ENCODE results near the gene EGFLAM. TPM values are rescaled to one million over a fixed set of nuclear protein-coding genes. Genes with fewer than 3 reads are reported as not detected.

EGFLAM gene
- total RNA-seq, 1 experiment from 2014 or later = 45.4 TPM

DNA sequence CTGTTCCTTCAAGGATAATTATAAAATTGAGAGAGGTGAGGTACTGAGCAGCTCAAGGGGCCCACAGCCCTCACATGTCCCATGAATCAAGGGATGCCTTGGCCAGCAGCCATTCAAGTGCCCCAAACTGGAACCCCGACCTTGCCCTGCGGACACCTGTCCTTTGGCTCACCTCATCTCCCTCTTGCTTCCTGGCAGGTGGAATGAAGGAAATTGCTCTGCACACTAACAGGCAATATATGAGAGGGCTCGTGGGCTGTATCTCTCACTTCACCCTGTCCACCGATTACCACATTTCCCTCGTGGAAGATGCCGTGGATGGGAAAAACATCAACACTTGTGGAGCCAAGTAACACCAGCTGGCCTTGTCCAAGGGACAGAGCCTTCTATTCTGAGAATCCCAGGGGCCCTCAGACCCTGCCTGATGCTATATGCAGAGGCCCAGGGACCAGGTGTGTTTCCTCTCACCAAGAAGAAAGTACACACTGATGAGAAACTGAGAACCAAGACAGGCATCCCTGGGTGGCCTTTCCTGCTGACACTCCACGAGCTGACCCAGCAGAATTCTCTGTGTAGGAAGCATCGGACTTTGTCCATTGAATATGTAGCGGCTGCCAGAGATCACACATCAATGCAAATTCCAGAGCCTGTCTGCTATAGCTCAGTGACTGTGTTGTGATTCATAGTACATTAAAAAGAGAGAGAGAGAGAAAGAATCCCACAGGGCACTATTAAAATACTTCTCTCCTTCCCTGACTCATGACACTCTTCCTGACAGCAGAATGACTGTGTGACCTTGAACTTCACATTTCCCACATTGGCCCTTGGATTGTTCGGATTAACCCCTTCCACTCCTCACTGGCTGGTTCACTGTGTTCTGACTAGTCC, 205.5 kb downstream of the EGFLAM start:
- intact Hi-C loops (cut with micrococcal nuclease; ENCODE audit: unreplicated experiment) = no loop called here
- ChIA-PET CTCF (interaction anchor here (1.1 kb wide), 1 partner anchor 22 kb away, joined by 6 read pairs; no protein-coding TSS in a partner anchor), POLR2A (ENCODE audit: low non-redundant PET) (no interaction called here)
- Histone ChIP-seq H3K27ac (ENCODE audit: low read depth, low read length, poor library complexity, severe bottlenecking) (no peak overlapping the region), H3K9me3 (ENCODE audit: low read depth, low read length, poor library complexity, severe bottlenecking) (no peaks in the 10 kb centered on the region), H3K4me1 (ENCODE audit: insufficient read depth, low read length, poor library complexity, severe bottlenecking) (no peaks in the 10 kb centered on the region), H3K36me3 (ENCODE audit: insufficient read depth, low read length, poor library complexity, severe bottlenecking) (peaks cover 31% of the 10 kb centered on the region), H3K27me3 (replicated peaks; ENCODE audit: insufficient read depth, low read depth, low read length, poor library complexity) (no peaks in the 10 kb centered on the region), H3K4me3 (ENCODE audit: low read depth, low read length, poor library complexity, severe bottlenecking) (no peak overlapping the region)
- TF ChIP-seq, protein P1, sequence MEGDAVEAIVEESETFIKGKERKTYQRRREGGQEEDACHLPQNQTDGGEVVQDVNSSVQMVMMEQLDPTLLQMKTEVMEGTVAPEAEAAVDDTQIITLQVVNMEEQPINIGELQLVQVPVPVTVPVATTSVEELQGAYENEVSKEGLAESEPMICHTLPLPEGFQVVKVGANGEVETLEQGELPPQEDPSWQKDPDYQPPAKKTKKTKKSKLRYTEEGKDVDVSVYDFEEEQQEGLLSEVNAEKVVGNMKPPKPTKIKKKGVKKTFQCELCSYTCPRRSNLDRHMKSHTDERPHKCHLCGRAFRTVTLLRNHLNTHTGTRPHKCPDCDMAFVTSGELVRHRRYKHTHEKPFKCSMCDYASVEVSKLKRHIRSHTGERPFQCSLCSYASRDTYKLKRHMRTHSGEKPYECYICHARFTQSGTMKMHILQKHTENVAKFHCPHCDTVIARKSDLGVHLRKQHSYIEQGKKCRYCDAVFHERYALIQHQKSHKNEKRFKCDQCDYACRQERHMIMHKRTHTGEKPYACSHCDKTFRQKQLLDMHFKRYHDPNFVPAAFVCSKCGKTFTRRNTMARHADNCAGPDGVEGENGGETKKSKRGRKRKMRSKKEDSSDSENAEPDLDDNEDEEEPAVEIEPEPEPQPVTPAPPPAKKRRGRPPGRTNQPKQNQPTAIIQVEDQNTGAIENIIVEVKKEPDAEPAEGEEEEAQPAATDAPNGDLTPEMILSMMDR (conservative IDR thresholded peaks at IDR 0.05; ENCODE audit: low read depth, low read length) = no peak
- TF ChIP-seq EZH2 (IDR thresholded peaks at IDR 0.05; ENCODE audit: borderline replicate concordance, low read depth, low read length, poor library complexity, severe bottlenecking) = no peak
- TSS peak; percentile 33 for BruUV-seq (replicated peaks)
- peak; percentile 57 for DNase-seq (ENCODE audit: low spot score)

DNA sequence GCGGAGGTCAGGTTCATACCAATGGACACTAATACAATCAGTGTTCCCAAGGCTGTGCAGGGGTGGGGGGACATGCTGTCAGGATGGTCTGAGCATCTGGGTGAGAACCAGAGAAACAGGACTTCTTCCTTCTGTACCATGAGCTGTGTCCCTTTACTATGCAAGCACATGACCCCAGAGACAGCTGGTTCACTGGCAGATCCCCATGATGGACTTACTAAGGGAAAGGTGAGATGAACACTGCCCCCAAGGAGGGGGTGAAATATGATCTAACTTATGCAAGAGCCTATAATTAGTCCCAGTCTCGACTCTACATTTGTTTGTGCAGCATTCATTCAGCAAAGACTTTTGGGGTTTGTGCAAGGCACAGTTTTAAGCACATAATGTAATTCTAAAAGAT, 206.7 kb downstream of the EGFLAM start:
- BruUV-seq (replicated peaks) = no TSS peak
- no peaks in the 10 kb centered on the region for H3K27me3 ChIP-seq (replicated peaks; ENCODE audit: insufficient read depth, low read depth, low read length, poor library complexity)
- intact Hi-C loops (cut with micrococcal nuclease; ENCODE audit: unreplicated experiment) = no loop called here
- peaks cover 22% of the 10 kb centered on the region for H3K36me3 ChIP-seq (ENCODE audit: insufficient read depth, low read length, poor library complexity, severe bottlenecking)
- no peak for DNase-seq (ENCODE audit: low spot score)
- POLR2A ChIA-PET (ENCODE audit: low non-redundant PET) = no interaction called here
- no peak overlapping the region for H3K27ac ChIP-seq (ENCODE audit: low read depth, low read length, poor library complexity, severe bottlenecking)
- no peak overlapping the region for H3K4me3 ChIP-seq (ENCODE audit: low read depth, low read length, poor library complexity, severe bottlenecking)
- CTCF ChIA-PET = interaction anchor here (1.1 kb wide), 1 partner anchor 23 kb away, joined by 6 read pairs; no protein-coding TSS in a partner anchor
- H3K9me3 ChIP-seq (ENCODE audit: low read depth, low read length, poor library complexity, severe bottlenecking) = no peaks in the 10 kb centered on the region
- H3K4me1 ChIP-seq (ENCODE audit: insufficient read depth, low read length, poor library complexity, severe bottlenecking) = no peaks in the 10 kb centered on the region
- TF ChIP-seq, protein P1 (conservative IDR thresholded peaks at IDR 0.05; ENCODE audit: low read depth, low read length) = no peak
- no peak for TF ChIP-seq EZH2 (IDR thresholded peaks at IDR 0.05; ENCODE audit: borderline replicate concordance, low read depth, low read length, poor library complexity, severe bottlenecking)

DNA sequence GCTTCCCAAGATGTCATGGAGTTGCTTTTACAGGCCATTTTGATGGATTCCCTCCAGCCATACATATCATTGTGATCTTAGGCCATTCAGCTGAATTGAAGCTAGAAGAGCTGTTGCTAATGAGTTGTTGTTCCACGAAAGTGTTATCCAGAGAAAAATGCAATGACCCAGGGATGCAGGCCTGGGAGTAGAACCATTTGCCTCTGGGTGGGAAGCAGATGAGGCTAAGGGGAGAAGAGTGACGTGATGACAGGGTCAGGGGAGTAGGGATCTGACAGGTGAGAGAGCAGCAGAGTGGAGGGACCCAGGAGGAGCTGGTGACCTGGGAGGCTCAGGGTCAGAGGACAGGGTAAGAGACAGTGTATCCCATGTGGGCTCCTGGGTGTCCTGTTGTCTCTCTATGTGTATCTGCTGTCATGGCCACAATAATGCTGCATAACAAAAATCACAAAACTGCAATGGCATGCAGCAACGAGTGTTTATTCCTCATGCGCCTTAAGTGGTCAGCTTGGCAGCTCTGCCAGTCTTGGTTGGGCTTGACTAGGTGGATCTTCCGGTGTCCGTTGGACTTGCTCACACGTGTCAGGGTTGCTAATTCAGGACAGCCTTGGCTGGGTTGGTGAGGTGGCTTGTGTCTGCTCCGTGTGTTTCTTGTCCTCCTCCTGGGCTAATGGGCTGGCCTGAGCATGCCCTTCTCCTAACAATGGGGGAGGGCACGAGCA, 207.5 kb downstream of the EGFLAM start:
- TF ChIP-seq, protein P1 (conservative IDR thresholded peaks at IDR 0.05; ENCODE audit: low read depth, low read length) = no peak
- POLR2A ChIA-PET (ENCODE audit: low non-redundant PET) = no interaction called here
- no peaks in the 10 kb centered on the region for H3K9me3 ChIP-seq (ENCODE audit: low read depth, low read length, poor library complexity, severe bottlenecking)
- no peak overlapping the region for H3K27ac ChIP-seq (ENCODE audit: low read depth, low read length, poor library complexity, severe bottlenecking)
- intact Hi-C loops (cut with micrococcal nuclease; ENCODE audit: unreplicated experiment) = no loop called here
- BruUV-seq (replicated peaks) = no TSS peak
- H3K36me3 ChIP-seq (ENCODE audit: insufficient read depth, low read length, poor library complexity, severe bottlenecking) = peaks cover 14% of the 10 kb centered on the region
- no peak for DNase-seq (ENCODE audit: low spot score)
- CTCF ChIA-PET = no interaction called here
- no peaks in the 10 kb centered on the region for H3K27me3 ChIP-seq (replicated peaks; ENCODE audit: insufficient read depth, low read depth, low read length, poor library complexity)
- H3K4me3 ChIP-seq (ENCODE audit: low read depth, low read length, poor library complexity, severe bottlenecking) = no peak overlapping the region
- no peaks in the 10 kb centered on the region for H3K4me1 ChIP-seq (ENCODE audit: insufficient read depth, low read length, poor library complexity, severe bottlenecking)
